GDM1 (cell line): ENCODE results near the gene UBE2E1.
"Not testable (repeated sequence)": the region's sequence is repeated elsewhere in the genome, so short reads cannot be mapped to it uniquely, and the experiment has no call there.

ENCODE experiments used
- DNase-seq: peaks from one replicate; lab custom pipeline; 2025; lab: John Stamatoyannopoulos, UW

The UBE2E1 gene

DNA sequence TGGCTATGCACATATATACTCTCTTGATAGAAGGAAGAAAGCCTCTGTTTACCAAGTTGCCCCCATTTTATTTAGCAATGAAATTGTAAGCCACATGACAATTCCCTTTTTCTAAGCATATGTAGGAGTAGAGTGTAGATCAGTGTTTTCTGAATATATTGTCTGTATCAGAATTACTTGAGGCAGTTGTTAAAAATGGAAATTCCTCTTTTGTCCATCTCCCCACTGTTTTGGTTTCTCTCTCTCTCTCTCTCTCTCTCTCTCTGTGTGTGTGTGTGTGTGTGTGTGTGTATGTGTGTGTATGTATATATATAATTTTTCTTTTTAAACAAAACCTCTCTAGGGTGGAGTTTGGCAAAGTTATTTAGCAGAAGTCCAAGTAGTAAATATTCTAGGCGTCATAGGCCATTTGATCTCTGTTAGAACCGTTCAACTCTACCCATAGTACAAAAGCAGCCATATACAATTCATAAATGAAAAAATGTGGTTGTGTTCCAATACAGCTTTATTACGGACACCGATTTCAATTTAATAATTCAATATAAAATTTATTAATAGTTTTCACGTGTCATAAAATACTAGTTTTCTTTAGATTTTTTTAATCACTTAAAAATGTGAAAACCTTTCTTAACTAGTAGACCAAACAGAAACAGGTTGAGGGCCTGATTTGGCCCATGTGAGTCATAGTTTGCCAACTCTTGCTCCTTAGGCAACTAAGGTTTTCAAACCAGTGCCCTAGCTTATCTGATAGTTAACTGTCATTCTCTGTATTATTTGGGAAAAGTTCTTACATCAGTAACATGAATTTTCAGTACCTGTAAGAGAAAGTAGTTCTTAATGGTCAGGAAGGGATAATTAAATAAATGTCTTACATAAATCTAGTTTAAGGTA is 39.8 kb downstream of the UBE2E1 start:
- DNase-seq = no peak

DNA sequence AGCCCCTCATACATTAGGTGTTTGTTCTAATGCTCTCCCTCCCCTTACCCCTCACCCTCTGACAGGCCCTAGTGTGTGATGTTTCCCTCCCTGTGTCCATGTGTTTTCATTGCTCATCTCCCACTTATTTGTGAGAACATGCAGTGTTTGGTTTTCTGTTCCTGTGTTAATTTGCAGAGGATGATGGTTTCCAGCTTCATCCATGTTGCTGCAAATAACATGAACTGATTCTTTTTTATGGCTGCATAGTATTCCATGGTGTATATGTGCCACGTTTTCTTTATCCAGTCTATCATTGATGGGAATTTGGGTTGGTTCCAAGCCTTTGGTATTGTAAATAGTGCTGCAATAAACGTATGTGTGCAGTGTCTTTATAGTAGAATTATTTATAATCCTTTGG is 43.7 kb downstream of the UBE2E1 start:
- not testable (repeated sequence) for DNase-seq

GRCh38 chr3:23856286-23856685 is 50.5 kb downstream of the UBE2E1 start:
- DNase-seq = no peak

DNA sequence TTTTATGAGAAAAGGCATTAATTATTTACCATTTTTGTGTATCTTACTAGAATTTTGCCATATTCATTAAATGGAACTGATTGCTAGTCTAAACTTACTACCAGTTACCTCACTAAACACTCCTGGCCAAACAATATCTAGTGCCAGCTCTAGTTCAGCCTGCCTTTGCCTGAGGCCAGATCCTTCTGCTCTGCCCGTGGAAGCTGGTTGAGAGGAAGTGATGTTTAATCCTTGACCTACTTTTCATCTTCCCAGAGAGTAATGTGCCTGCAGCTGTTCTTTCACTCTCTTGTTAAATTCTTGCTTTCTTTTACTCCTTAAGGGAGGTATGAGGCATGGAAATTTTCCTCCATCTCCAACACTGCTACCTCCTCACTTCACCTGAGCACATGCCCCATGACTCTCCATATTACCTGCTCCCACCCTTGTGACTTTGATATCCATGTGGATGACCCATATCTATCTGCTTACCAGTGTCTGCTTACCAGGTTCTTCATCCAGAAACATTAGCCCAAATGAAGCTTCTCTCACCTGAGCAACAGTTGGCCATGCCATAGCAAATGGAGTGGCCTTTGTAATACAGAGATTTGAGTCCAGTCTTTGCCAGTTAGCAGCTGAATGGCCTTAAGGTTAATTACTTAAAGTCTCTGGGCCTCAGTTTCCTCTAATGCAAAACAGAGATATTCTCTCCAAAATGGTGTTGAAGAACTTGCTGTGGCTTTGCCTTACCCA is 53.4 kb downstream of the UBE2E1 start:
- DNase-seq = no peak

DNA sequence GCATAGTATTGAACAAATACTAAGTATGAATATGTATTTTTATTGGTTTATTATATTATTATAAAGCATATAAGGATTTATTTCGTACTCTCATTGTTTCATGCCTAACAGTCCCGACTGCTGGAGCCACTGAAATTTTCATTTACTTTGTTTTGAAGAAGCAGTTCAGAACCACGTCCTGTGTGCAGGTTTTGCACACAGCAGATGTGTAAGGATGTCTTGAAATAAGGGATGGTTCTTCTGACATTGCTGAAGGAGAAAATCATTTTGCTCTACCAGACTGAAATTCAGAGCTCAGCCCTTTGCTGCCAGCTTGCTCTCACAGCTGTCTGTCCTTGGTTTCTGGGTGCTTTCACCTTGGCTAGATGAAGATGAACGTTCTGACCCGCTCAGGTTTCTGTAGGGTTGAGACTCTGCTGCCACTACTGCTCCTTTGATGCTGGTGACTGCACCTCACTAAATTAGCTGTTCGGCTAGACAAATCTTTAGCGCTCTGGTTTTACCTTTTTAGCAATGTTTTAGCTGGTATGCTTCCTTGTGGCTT is 54.2 kb downstream of the UBE2E1 start:
- DNase-seq = no peak

DNA sequence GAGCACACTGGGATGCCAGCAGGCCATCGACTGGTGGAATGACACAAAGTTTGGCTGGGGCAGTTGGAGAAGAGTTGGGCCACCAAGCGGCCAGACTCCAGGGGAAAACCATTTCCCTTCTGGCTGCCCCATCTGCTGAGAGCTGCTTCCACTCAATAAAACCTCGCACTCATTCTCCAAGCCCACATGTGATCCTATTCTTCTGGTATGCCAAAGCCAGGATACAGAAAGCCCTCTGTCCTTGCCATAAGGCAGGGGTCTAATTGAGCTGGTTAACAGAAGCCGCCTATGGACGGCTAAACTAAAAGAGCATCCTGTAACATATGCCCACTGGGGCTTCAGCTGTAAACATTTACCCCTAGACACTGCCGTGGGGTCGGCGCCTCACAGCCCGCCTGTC is 55.9 kb downstream of the UBE2E1 start:
- no peak for DNase-seq

DNA sequence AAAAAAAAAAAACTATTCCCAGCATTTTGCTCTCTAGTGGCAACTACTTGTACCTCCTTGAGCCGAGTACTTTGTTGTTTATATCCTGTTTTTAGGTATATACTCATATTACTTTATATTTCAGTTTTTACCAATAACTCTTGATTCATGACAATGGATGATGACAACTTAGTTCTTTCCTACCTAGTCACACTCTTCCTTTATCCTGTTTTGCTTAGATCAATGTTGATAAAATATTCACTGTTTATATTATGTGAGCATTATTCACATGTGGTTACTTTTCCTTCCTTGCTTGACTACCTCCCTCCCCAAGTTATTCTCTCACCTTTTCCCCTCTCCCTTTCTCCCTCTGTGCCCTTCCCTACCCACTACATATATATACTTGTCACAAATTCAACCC is 57.3 kb downstream of the UBE2E1 start:
- DNase-seq = no peak

GRCh38 chr3:23864931-23865330 is 59.2 kb downstream of the UBE2E1 start:
- no peak for DNase-seq

DNA sequence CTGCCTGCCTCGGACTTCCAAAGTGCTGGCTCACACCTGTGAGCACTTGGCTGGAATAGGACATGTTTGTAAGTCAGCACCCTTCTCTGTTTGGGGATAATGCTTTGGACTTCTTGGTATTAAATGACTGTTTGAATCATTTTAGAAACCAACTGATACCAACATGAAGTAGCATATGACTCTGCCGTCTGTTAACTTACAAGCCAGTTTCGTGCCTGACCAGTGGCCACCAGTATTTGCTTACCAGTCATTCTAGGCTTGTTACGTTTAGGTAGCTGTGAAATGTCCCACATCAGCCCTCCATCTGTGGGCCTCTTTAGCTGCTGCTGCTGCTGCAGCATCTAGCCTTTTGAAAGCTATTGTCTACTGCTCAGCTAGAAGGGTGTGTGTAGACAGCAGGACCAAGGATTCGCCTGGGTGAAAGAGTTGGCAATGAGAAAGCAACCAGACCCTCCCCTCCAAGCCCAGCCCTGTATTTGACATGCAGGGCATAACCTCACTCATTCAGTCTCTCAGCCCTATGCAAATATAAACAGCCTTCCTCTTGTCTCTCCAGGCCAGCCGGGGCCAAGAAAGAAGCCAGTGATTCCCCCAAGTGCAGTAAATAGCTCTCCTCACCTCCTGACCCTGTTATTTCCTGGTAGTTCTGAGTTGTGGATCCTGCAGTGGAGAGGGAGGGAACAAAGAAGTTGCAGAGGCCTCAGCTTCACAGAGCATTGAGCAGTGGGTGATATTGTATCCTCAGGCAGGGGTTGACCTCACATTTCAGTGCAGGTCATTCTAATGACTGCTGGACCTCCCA is 60.0 kb downstream of the UBE2E1 start:
- DNase-seq = no peak

GRCh38 chr3:23867400-23867799 is 61.6 kb downstream of the UBE2E1 start:
- no peak for DNase-seq

GRCh38 chr3:23867838-23868237 is 62.1 kb downstream of the UBE2E1 start:
- no peak for DNase-seq

DNA sequence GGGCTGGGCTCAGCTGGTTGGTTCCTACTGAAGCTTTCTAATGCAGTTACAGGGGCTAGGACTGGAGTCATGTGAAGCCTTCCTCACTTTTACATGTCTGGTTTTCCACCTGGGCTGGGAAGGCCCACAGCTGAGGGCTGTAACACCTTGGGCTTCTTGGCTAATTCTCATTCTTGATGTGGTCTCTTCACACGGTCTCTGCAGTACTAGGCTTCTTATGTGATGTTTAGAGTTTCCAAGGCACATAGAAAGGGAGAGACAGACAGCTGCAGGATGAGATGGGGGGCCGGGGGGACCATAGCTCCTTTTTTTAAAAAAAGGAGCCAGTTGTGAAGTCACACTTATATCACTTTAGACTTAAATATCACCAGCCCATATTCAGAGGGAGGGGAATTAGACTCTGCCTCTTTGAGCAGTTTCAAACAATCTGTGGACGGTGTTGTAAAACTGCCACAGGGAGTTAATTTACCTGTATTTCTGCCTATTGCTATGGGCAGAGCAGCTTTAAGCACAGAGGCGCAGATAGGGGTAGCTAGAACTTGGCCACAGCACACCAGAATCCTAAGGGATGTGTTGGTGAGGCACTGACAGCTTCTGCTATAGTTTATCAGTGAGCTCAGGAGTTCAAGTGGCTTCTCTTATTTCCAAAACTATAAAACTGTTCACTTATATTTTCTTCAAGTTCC is 64.4 kb downstream of the UBE2E1 start:
- DNase-seq = no peak

GRCh38 chr3:23870663-23871043 is 64.9 kb downstream of the UBE2E1 start:
- not testable (repeated sequence) for DNase-seq

GRCh38 chr3:23871361-23871760 is 65.6 kb downstream of the UBE2E1 start:
- DNase-seq = not testable (repeated sequence)

GRCh38 chr3:23872330-23872729 is 66.6 kb downstream of the UBE2E1 start:
- no peak for DNase-seq

- DNase-seq = no peak
Observed at GRCh38 chr3:23873941-23874340, 68.2 kb downstream of the UBE2E1 start.

GRCh38 chr3:23874359-23875112 is 68.8 kb downstream of the UBE2E1 start:
- DNase-seq = no peak

GRCh38 chr3:23875113-23875725 is 69.5 kb downstream of the UBE2E1 start:
- no peak for DNase-seq

DNA sequence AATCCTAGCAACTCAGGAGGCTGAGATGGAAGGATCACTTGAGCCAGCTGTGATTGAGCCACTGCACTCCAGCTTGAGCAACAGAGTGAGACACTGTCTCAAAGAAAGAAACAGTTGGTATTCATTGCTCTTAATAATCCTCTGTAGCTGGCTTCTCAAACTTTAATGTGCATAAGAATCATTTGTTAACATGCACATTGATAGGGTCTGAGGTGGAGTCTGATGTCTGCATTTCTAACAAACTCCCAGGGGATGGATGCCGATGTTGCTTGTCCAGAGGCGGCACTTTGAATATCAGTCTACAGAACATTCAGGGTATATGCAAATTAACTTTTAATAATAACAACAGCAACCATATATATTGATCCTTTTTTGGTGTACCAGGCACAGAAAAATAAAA is 71.2 kb downstream of the UBE2E1 start:
- DNase-seq = no peak

DNA sequence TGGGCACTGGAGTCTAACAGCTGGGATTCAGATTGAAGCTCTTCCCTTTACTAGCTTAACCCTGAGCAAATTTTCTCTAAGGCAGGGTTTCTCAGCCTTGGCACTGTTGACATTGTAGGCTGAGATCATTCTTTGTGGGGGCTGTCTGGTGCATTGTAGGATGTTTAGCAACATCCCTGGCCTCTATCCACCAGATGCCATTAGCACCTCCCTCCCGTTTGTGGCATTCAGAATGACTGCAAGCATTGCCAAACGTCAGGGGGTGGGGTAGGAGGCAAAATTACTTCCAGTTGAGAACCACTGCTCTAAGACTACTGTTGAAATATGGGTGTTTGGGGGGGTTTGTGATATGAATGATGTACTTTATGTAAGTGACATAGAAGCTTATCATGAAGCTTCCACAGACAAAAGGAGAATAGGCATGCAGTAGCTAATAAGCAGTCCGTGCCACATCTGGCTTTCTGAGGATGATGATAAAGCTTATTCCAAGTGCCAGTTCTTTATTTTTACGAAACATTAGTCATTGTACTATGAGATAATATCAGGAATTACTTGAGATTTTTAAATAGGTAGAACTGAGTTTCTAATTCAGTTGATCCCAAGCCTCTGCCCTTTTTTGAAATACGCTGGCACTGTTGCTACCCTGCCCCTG is 71.7 kb downstream of the UBE2E1 start:
- DNase-seq = no peak
